Measurements from ENCODE around the gene MANEAL.

DNA sequence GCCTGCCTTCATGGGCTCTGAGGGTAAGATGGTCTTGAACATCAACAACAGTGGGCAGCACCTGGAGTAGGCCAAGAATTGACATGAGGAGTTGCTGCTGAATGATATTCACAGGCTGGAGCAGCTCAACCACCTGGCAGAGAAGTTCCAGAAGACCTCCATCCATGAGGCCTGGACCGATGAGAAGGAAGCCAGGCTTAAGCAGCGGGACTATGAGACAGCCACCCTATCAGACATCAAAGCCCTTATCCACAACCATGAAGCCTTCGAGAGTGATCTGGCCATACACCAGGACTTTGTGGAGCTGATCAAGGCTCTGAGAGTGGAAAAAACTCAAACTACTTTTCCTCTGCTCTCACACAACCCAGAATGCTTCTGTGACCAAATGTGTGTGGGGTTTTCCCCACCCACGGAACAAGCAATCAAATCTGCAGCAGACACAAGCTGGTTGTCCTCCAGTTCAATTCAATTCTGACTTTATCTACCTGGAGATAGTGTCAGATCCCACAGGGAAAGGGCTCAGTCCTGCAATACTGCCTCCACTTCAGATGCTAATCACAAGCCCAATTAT is 16.6 kb upstream of the MANEAL start:
- no peak for TF ChIP-seq FOS (IDR thresholded peaks at IDR 0.05; ENCODE audit: low read depth, low read length)
- no peak for TF ChIP-seq POLR2A (IDR thresholded peaks at IDR 0.05; ENCODE audit: low read depth, low read length)
